Measurements from ENCODE around the gene KRTAP1-3.
"Not testable (repeated sequence)": the region's sequence is repeated elsewhere in the genome, so short reads cannot be mapped to it uniquely, and the experiment has no call there.

The KRTAP1-3 gene

DNA sequence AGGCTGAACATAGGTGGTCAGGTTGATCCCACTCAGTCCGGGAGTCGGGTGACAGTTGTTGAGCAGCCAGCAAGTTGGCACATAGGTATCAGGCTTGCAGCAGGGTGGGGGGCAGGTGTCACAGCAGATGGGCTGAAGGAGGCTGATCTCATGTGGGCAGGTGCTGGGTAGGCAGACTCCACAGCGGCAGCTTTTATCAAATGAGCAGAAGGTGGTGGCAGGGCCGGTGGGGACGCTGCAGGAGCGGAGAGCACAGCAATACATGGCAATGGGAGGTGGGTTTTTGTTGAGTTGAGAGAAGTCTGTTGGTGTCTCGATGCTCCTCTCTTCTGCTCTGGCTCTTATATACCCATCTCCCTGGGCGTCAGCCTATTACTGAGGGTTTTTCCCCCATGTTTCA is 25.9 kb downstream of the KRTAP1-3 start, which contains the start of gene KRTAP3-1:
TSS of gene KRTAP3-1 (minus strand) at position 318 of the 400 bp plus-strand sequence. CDS start at position 264, 54 bp downstream.
- no peak for DNase-seq

DNA sequence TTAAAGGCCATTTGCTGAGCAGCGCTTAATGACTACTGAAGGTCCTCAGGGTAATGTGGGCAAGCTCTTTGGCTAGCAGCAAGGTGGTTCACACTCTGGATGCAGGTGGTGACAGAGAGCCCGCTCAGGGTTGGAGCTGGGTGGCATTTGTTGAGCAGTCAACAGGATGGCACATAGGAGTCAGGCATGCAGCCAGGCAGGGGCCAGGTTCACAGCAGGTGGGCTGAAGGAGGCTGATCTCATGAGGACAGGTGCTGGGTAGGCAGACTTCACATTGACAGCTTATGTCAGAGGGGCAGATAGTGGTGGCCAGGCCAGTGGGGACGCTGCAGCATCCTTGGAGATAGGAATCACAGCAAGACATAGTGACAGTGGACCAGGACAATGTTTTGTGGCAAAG is 30.3 kb downstream of the KRTAP1-3 start:
- DNase-seq = no peak

DNA sequence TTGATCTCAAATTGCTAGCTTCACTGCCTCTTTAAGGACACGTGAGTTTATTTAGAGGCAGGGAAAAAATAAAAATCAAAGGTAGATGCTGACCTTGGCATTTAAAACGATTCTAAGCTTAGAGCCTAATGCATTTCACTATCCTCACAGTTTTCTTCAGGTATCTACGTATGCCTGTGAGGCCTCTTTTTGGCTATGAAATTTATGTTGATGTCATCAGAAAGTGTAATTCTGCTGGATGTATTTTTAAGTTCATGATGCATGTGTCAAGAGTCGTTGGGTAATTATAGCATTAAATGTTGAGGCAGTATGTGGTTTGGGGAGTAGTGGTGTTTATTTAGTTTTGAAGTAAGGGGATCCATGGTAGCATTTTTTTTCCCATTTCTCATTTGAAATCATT is 30.7 kb downstream of the KRTAP1-3 start:
- no peak for DNase-seq

DNA sequence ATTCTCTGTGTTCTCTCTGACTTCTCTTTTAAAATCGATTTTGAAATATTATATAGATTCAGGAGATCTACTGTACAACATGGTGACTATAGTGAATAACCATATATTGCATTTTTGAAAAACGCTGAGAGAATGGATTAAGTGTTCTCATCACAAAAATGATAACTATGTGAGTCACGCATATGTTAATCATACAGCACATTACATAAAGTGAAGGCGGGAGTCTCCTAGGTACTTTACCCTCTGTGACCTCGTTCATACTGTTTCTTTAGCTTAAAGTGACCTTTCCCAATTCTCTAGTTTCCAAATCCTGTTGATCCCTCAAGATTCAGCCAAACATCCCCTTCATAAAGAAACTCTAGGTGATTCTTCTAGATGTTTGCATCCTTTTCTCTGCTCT is 31.9 kb downstream of the KRTAP1-3 start:
- no peak for DNase-seq

DNA sequence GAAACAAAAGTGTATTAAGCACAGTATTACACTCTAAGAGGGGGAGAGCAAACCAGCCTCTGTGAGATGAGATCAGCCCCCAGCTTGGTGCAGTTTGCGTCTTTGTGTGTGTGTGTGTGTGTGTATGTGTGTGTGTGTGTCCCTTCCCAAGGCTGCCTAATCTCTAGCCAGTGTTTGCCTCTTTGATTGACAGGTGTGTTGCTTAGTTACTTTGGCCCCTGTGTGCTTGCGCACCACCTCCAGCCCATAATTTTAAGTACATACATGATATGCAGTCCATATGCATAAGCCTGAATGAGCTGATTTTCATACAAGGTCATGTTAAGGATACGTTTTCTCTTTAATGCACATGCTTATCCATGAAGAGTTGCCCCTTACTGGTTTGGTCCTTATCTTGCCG is 32.9 kb downstream of the KRTAP1-3 start:
- DNase-seq = no peak

DNA sequence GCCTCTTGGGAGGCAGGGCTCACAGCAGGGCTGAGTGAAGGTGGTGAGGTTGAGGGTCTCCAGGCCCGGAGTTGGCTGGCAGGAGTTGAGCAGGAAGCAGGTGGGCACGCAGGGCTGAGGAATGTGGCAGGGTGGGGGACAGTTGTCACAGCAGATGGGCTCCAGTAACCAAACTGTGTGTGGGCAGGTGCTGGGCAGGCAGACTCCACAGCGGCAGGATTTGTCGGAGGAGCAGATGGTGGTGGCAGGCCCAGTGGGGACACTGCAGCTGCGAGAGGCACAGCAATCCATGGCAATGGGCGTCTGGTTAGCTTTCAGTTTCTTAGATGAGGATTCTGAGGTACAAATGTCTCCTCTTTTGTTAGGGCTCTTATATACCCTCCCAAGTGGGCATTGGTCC is 35.1 kb downstream of the KRTAP1-3 start, which contains the start of gene KRTAP3-2:
TSS of gene KRTAP3-2 (minus strand) at position 344 of the 400 bp plus-strand sequence. CDS start at position 291, 53 bp downstream.
- DNase-seq = not testable (repeated sequence)

DNA sequence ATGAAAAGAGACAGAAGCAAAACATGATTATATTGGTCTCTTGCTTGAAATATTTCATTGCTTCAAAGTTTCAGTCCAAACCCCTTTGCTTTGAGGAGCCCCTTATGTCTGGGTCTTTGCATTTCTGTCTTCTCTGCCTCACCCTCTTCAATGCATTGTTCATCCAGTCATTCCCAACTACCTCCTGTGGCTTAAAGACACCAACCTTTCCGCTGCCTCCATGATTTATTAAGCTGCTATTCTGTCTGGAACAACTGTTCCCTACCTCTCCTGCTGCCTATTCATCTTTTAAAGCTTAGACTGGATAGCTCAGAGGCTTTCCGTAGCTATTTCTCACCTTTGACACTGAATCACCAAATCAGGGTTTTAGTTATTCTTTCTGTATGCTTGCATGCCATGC is 37.3 kb downstream of the KRTAP1-3 start:
- no peak for DNase-seq

DNA sequence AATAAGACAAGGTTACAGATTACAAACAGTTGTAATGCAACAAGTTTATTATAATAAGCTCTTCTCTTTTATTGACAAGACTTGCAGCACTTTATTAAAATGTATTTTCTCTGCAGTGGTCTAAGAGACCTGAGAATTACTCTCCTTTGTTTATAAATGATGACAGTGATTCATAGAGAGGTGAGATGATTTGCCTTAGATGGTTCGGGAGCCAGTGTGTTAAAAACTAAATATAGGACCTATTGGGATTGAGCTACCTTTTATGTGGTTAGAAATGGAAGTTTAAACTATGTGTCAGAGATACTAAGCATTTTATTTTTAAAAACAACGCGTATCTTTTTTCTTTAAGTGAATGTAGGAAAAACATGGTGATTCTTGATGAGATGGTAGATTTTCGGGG is 37.8 kb downstream of the KRTAP1-3 start:
- no peak for DNase-seq

DNA sequence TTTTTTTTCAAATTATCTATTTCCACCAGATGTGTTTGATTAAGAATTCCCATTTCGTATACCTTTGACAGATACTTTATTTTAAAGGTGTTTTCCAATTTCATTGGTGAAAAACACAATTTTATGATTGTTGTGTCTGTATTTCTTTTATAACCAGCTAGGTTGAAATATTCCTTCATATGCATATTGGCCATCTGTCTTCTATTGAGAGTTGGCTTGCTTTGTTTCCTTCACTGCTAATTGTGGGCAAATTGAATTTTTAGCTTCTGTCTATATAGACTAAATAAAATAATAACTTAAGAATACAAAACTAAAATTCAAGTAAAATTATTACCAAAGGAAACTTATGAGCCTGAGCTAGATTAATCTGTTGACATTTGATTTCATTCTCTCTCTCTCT is 39.6 kb downstream of the KRTAP1-3 start:
- no peak for DNase-seq

DNA sequence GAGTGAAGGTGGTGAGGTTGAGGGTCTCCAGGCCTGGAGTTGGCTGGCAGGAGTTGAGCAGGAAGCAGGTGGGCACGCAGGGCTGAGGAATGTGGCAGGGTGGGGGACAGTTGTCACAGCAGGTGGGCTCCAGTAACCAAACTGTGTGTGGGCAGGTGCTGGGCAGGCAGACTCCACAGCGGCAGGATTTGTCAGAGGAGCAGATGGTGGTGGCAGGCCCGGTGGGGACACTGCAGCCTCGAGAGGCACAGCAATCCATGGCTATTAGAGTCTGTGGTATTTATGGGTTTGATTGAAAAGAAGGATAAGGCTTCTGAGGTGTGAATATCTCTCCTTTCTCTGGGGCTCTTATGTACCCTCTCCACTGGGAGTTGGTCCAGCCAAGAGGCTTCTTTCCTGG is 40.8 kb downstream of the KRTAP1-3 start, which contains the start of gene KRTAP3-3:
TSS of gene KRTAP3-3 (minus strand) at position 326 of the 400 bp plus-strand sequence. CDS start at position 259, 67 bp downstream.
- DNase-seq = no peak

DNA sequence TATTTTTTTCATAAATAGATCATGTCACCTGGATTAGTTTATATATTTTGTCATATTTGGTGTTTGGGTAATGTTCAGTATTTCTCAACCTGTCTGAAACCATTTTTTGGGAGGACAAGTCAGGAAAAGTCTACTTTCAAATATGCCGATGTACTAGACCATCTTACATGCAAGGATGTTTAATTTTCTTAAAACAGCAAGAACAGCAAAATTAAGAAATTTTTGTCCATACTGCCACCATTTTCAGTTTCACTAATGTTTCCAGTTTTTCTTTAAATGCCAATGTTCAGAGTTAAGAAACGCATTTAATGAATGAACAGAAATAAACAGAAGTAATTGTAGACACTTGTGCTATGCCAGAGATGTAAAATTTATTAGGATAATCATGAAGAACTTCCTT is 41.6 kb downstream of the KRTAP1-3 start:
- no peak for DNase-seq

DNA sequence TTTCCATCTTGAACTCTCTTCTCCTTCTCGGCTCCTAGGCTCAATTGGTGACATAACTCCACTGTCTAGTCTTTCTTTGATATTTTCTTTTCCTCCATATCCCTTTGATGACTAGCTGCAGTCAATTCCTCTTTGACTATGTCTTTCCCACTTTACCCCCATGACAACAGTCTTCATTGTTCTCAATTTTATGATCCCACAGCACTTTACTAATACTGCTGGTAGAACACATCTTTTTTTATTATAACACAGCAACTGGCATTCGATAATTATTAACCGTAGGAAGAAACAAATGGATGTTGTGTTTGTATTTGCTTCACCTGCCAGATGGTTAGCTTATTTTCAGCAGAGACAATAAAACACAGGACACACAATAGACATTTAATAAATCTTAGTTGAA is 42.0 kb downstream of the KRTAP1-3 start:
- no peak for DNase-seq

DNA sequence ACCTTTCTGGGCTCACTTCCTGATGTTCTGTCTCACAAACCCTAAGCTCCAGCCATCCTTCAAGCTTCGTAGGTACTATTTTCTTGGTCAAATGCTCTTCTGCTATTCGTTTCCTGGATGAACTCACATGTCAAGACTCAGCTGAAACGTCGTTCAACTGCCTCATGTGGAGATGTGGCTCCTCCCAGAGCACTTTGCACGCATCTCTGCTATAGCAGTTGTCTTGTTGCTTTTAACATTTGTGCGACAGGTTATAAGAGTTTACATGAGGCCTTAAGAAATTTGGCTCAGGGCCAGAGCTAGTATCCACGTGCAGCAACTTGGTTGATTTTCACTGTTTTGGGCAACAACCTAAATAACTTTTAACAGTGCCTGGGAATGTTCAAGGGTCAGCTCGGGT is 47.8 kb downstream of the KRTAP1-3 start:
- no peak for DNase-seq

DNA sequence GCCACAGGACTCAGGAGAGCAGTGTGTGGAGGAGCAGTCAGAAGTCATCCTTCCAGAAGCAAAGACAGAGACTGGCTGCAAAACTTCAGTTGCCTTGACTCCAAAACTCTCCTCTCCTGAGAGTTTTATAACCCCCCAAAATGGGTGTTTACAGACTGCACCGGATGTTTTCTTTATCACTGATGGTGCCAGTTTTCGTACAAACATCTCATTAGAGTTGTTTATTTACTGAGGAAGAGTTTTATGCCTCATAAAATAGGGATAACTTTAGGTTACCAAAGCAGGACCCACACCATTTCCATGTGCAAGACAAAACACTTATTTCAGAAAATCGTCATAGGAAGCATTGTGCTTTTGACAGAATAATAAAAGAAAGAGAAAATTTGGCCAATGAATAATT is 50.4 kb downstream of the KRTAP1-3 start, which contains the start of gene KRT40:
TSS of gene KRT40 (minus strand) at position 101 of the 400 bp plus-strand sequence. CDS start at position 48, 53 bp downstream.
- no peak for DNase-seq
